Measurements from ENCODE around the gene GALNT13.
A peak's percentile ranks its signal among the peaks of the same experiment; 100 is the strongest.

GALNT13 gene

GRCh38 chr2:154400563-154401290 lies 529.0 kb downstream of the GALNT13 start:
- FAIRE-seq = no peak
- DNase-seq (ENCODE audit: low spot score) = no peak

- DNase-seq (ENCODE audit: low spot score) (peak; percentile 18), FAIRE-seq (no peak)
Observed at GRCh38 chr2:154402213-154402612, 530.5 kb downstream of the GALNT13 start.

DNA sequence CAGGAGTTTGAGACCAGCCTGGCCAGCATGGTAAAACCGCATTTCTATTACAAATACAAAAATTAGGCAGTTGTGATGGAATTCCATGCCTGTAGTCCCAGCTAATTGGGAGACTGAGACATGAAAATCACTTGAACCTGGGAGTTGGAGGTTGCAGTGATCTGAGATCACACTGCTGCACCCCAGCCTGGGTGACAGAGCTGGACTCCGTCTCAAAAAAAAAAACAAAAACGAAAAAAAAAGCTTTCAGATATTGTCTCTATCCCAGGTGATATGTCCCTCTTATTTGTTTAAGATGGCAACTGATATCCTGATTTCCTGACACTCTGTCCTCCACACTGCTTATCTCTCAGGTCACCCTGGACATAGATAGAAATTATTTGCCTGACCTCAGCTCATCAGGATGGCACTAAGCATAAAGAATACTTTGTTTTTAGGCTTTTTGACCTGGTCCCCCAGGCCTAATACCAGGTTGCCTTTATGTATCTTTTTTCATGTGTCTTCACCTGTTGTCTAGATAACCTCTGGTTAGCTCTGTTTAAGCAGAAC lies 531.6 kb downstream of the GALNT13 start:
- DNase-seq (ENCODE audit: low spot score) (no peak), FAIRE-seq (no peak)

DNA sequence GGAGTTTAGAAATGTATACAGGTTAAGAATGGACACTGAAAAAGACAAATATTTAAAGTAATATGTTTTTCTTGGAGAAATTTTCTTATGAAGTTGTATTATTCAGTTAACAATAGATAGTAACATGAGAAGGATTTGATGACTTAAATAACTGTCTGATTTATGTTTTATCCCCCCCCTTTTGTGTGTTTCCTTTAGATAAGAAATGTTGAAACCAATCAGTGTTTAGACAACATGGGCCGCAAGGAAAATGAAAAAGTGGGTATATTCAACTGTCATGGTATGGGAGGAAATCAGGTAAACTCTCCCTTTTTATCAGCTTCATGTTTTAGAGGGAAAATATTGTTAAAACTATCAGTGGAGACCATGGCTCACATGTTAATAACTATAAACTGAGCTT lies 537.1 kb downstream of the GALNT13 start:
- FAIRE-seq (no peak), DNase-seq (ENCODE audit: low spot score) (no peak)

DNA sequence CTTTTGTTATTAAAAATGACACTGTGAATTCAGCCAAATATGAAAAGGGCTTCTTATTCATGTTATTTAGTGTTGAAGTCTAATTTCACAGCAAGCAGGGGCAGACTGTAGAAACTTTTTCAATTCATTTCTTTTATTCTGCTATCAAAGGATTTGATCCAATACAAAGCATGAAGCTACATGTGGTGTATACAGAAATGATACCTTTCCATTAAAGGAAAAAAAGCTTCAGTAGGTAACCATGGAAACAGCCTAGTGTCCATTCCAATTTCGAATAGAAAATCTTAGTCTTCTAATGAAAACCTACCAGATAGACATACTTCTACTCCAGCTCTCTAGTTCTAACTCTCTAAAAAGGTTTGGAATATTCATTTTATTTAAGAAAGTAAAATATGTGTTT lies 550.5 kb downstream of the GALNT13 start:
- FAIRE-seq (no peak), DNase-seq (ENCODE audit: low spot score) (no peak)

DNA sequence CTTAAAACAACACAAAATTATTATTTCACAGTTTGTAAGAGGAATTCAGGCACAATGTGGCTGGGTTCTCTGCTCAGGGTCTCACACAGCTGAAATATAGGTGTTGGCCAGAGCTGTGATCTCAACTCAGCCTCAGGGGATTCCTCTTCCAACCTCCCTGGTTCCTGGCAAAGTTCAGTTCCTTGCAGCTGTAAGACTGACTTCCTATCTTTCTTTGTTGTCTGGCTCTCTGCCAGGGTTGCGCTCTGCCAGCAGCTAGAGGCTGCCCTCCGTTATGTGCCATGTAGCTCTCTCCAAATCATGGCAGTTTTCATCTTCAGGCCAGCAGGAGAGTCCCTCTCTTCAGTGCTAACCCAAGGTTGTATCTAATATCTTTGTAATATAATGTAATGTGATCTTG lies 554.3 kb downstream of the GALNT13 start:
- DNase-seq (ENCODE audit: low spot score) (peak; percentile 4), FAIRE-seq (no peak)

DNA sequence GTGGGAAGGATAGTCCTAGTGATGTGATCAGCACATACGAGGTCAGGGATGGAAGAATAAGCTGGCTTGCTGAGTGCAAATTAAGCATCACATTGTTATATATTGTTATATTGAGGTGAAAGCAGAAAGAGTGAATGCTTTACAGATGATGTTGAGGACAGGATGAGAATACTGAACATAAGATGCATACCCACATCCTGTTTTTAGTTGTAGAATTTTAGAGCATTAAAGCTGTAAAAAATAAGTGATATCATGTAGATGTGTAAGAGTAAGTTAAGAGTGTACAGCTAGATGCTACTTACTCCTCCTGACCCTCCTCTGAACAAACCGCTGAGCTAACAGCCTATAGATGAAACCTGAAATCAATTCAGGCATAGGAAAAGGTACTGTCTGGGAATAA lies 555.7 kb downstream of the GALNT13 start:
- DNase-seq (ENCODE audit: low spot score) = no peak
- no peak for FAIRE-seq

DNA sequence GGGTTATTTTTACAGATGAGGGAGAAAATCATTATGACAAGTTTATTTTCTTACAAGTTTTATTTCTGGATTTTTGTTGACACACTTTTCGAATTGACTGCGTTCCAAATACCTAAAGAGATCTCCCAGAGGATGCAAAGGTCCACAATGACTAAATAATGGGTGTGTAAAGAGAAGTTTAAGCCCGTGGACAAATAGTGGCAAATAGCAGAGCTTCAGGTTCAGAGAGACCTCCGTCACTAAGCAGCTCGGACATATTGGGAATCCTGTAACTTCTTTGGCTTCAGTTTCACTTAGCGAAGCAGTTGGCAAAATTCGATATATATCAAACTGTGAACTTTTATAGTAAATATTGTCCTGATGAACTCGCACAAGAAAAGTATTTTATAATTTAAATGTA lies 556.3 kb downstream of the GALNT13 start:
- FAIRE-seq (no peak), DNase-seq (ENCODE audit: low spot score) (no peak)

GRCh38 chr2:154433010-154433409 lies 561.3 kb downstream of the GALNT13 start:
- no peak for DNase-seq (ENCODE audit: low spot score)
- FAIRE-seq = no peak

DNA sequence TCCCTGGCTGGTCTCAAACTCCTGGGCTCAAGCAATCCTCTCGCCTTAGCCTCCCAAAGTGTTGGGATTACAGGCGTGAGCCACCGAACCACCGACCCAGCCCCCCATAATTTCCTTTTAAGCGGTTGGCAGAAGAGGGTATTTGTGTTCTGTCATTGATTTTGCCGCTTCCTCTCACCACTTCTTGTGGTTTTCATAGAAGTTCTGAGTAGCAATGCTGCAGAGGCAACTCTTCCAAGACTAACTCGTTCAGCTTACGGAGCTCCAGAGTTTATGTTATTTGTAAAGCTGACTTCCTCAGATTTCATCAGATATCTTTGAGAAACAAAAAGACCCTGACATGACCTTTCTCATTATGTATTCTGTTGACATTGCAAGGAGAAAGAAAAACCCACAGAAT lies 565.4 kb downstream of the GALNT13 start:
- FAIRE-seq (no peak), DNase-seq (ENCODE audit: low spot score) (no peak)

DNA sequence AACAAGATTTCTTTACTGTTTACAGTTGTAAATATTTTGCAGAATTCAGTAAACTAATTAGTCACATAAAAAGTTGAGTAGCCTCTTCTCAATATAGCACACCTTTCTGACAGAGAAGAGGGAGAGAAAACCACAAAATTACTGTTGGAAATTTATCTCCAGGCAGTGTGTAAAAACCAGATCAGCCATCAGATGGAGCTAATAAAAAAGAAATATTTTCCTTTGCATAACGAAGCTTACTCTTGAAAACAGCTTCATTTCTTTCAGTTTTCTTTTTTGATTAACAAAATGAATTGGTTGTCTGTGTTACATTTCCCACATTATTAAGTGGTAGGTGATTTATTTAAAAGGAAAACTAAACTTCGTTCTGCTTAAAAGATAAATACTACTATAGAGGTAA lies 567.4 kb downstream of the GALNT13 start:
- DNase-seq (ENCODE audit: low spot score) (no peak), FAIRE-seq (no peak)

- FAIRE-seq = no peak
- no peak for DNase-seq (ENCODE audit: low spot score)
Observed at GRCh38 chr2:154443919-154444318, 572.2 kb downstream of the GALNT13 start.

DNA sequence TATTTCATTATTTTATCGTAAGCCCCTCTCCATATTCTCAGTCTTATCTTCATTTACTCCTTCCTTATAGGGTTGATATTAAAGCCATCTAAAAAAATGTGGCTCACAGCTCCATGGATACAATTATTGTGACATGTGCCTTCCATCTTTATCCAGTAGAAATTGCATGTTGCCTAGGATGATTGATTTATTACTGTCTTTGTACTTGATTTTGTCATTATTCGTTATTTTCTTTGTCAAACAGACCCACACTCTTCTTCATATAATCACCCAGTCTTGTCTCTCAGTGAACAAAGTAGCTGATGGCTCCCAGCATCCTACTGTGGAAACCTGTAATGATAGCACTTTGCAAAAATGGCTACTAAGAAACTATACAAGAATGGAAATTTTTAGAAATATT lies 574.6 kb downstream of the GALNT13 start:
- DNase-seq (ENCODE audit: low spot score) (no peak), FAIRE-seq (no peak)

GRCh38 chr2:154447727-154448418 lies 576.2 kb downstream of the GALNT13 start:
- FAIRE-seq = no peak

DNA sequence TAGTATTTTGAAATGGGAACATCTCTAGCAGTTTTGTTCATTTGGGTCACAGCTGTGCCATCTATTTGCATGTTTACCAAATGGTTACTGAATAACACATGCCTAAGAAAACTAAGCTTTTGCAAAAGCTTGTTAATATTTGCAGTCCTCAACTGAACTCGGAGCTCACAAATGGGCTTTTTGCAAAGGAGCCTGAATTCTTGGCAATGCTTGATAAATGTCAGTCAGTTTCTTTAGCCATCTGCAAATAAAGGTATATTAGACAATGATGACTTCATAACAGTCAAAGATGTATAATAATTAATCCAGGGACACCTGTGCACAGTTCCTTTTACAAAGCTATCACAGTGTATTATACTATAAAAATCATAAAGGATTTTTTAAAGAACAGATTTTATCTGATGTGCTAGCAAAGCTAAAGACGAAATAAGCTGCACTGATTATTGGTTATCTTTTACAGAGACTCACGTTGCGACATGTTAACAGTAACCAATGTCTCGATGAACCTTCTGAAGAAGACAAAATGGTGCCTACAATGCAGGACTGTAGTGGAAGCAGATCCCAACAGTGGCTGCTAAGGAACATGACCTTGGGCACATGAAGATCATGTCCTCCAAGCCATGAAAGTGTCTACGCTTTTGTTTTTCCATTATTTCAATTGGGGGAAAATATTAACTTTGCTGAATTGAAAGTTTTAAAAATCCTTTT lies 578.4 kb downstream of the GALNT13 start:
- no peak for DNase-seq (ENCODE audit: low spot score)
- FAIRE-seq = no peak

More at GRCh38 chr2:154447727-154448418, 576.2 kb downstream of the GALNT13 start:
- DNase-seq (ENCODE audit: low spot score) = no peak

GRCh38 chr2:154452471-154452870 lies 580.7 kb downstream of the GALNT13 start:
- DNase-seq (ENCODE audit: low spot score) (no peak), FAIRE-seq (no peak)

DNA sequence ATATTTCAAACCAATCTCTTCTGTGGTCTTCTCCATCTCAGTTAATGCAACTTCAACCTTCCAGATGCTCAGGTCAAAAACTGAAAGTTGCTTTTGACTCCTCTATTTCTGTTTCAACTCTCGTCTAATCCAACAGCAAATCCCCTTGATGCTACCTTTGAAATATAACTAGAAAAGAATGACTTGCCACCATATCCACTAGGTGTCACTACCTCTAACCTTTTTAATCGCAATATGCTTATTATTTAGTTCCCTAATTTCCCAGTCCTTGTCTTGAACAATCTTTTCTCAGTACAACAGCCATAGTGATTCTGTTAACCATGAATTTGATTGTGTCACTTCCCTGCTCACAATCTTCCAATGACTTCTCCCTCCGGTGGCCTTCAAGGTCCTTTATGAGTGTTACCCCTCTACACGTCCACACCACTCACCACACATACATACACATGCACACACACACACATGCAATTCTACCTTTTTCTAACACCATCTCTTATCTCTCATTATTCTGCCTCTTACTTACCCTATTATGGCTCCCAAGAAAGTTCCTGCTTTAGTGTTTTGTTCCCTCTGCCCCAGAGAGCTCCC lies 581.3 kb downstream of the GALNT13 start:
- no peak for DNase-seq (ENCODE audit: low spot score)
- FAIRE-seq = no peak

DNA sequence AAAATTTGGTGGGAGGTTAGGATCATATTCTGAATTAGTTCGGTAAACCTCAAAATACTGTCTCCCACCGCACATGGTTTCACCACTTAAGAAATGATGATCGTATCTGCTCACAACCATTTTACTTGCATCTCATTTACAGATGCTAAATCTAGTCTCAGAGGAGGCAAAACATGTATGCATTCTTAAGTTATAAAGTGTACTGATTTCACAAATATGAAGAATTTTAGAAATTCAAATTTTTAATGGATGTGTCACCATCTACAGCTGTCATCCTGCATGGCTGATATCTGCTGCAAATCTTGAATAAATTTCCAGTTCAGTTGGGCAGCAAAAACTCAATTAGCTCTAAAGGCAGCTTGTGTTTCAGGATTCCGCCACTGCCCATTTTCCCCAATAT lies 583.4 kb downstream of the GALNT13 start:
- DNase-seq (ENCODE audit: low spot score) = no peak
- FAIRE-seq = no peak

GRCh38 chr2:154455866-154456265 lies 584.1 kb downstream of the GALNT13 start:
- no peak for DNase-seq (ENCODE audit: low spot score)
- no peak for FAIRE-seq

- no peak for FAIRE-seq
Observed at GRCh38 chr2:154457286-154457685, 585.6 kb downstream of the GALNT13 start.

GRCh38 chr2:154459286-154459685 lies 587.6 kb downstream of the GALNT13 start:
- FAIRE-seq (no peak), DNase-seq (ENCODE audit: low spot score) (no peak)

More at GRCh38 chr2:154457286-154457685, 585.6 kb downstream of the GALNT13 start:
- DNase-seq (ENCODE audit: low spot score) = peak; percentile 9

GRCh38 chr2:154462634-154463033 lies 590.9 kb downstream of the GALNT13 start:
- FAIRE-seq (no peak), DNase-seq (ENCODE audit: low spot score) (no peak)
